Skeletal muscle cell (primary cell): ENCODE results near the gene SOX12.

Experiments used
- DNase-seq: peaks from one replicate; pipeline ENCODE4 v3.0.0-alpha.2; 2010; ENCODE audit warnings: low read depth
- H3K4me3 ChIP-seq: 2 replicates; pipeline ENCODE4 v1.5.1; 2011; ENCODE audit warnings: low read depth, mild to moderate bottlenecking, control low read depth, low read length, moderate library complexity

The SOX12 gene

DNA sequence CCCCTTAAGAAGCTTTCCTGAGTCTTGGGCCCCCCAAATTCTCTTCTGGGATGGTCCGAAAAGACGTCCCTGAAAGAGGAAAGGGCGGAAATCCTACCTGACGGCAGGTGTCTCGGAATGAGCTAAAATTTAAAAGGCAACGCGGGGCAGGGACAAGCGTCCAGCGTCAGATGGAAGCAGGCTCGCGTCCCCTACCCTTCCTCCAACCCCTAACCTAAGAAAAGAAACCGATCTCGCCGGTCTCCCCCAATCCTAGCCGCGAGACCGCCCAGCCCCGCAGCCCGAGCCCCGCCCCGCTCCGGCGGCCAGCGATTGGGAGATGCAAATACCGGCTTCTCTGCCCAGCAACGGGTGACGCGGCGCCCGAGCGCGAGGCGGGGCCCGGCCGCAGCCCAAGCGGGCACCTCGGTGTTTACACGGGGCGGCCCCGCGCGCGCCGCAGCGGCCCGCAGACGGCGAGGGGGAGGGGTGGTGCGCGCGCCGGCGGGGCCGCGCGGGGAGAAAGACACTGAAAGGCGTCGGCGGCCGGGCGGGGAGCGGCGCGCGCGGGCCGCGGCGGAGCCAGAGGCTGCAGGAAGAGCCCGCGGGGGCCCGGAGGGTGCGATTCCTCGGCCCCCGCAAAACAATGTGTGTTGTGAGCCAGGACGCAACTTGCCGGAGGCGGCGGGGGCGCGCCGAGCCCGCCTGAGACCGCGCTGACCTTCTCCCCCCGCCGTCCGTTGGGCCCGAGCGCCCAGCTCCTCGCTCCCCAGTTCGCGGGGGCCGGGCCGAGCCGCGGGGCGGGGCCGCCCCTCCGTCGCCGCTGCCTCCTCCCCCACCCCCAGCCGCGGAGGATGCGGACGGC lies at the start of gene SOX12:
SOX12 (plus strand) TSS at position 508 of the 844 bp plus-strand sequence. CDS start 373 bp downstream, outside the sequence.
- peak; percentile 77 for DNase-seq
- H3K4me3 ChIP-seq, result peak within 1 kb of the TSS; percentile 87

GRCh38 chr20:275791-276190 lies 49.6 kb upstream of the SOX12 start:
- DNase-seq, result no peak
- no peak overlapping the region for H3K4me3 ChIP-seq

GRCh38 chr20:276620-277495 lies 48.5 kb upstream of the SOX12 start:
- DNase-seq, result no peak
- H3K4me3 ChIP-seq, result no peak overlapping the region

DNA sequence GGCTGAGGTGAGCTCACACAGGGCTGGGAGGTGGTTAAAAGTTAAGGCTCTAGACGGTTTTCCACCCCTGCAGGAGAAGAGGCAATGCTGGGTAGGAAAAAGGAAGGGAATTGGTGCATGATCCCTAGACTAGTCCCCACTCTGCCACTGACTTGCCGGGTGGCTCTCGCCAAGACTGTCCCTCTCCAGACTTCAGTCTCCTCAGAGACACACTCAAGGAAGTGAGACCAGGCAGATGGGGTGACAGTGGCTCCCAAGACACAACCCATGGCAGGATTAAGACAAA lies 47.9 kb upstream of the SOX12 start:
- DNase-seq, result no peak
- no peak overlapping the region for H3K4me3 ChIP-seq

- no peak for DNase-seq
- H3K4me3 ChIP-seq, result no peak overlapping the region
Observed at GRCh38 chr20:278181-278580, 47.2 kb upstream of the SOX12 start.

DNA sequence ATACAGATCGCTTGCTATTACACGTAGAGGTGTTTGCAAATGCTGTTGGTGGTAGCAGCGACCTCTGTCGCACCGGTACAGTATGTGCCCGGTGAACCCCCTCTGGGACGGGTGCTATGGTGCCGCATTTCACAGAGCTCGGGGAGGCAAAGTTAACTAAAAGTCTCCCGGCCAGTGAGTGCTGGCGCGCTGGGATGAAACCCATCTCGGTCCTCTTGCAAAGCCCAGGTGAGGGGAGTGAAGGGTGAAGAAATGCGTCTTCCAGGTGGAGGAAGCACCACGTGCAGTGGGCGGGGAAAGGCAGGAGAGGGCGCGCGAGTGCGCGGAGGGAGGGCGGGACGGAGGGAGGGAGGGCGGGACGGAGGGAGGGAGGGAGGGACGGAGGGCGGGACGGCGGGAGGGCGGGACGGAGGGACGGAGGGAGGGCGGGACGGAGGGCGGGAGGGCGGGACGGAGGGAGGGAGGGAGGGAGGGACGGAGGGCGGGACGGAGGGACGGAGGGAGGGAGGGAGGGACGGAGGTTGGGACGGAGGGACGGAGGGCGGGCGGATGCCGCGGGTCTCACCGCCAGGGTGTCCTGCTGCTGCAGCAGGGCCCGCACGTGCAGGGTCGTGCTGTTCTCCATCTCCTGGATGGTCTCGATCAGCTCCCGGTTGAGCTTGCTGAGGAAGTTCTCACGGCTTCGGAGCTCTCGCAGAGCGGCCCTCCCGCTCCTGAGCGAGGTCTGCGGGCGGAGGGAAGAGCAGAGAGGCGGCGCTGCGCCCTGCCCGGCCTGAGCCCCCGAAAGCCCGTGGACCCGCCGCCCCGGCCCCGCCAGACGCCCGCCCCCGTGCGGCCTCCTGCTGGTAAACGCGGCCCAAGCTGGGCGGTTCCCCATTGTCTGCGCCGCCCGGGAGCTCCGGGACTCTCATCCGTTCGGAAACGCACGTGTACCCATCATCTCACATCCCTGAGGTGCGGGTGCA lies 46.5 kb upstream of the SOX12 start:
- no peak for DNase-seq
- H3K4me3 ChIP-seq, result no peak overlapping the region

DNA sequence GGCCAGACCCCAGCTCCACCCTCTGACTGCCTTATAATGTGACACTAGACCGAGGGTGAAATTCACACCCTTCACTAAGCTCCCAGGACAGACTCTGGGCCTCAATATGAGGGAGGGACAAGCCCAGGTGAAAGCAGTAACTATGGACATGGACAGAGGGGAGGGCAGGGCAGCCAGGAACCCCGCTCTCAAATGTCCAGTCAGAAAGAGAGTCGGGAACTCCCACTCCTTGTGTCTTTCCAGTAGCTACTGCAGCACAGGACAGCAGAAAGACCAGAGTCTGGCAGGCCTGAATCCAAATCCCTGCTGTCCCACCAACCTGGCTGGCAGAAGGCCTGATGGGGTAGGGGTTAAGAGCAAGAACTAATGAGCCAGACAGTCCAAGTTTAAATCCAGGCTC lies 41.2 kb upstream of the SOX12 start:
- H3K4me3 ChIP-seq, result no peak overlapping the region
- DNase-seq, result no peak

DNA sequence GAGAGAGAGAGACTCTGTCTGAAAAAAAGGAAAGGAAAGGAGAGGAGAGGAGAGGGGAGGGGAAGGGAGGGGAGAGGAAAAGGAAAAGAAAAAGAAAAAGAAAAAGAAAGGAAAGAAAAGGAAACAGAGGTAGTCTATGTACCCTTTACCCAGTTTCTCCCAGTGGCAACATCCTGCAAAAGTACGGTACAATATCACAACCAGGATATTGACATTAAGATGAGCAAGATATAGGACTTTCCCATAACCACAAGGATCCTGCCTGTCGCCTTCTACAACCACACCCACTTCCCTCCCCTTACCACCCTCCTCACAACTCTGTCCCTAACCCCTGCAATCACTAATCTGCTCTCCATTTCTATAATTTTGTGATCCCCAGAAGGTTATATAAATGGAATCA lies 38.8 kb upstream of the SOX12 start:
- no peak overlapping the region for H3K4me3 ChIP-seq
- no peak for DNase-seq

DNA sequence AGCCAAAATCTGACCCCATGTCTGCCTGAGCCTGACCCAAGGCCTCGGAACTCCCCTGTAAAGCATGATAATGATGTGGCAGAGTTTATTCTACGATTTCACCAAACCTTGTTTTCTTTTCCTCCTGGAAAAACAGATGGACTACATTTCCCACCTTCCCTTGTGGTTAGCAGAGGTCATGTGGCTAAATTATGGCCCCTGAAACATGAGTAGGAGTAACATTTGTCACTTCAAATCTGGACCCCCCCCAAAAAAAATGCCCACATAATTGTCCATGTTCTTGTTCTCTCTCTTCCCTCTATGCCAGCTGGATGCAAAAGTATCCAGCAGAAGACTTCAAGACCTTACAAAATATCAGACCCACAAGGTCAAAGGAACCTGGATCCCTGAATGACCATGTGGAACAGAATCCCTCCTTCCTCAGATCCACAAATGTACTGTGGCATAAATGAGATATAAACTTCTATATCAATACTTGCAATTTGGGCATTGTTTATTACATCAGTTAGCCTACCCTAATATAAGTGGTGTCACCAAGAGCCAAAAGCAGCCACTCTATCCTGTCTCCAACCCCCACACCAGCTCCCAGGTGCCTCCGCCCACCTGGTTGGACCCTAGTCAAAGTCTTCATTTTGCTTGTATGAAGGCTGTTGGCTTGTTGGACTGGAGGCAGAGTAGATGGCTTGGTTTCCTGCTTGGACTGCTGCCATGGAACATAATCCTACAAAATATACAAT lies 36.2 kb upstream of the SOX12 start:
- H3K4me3 ChIP-seq, result peak overlapping the region; percentile 87

DNA sequence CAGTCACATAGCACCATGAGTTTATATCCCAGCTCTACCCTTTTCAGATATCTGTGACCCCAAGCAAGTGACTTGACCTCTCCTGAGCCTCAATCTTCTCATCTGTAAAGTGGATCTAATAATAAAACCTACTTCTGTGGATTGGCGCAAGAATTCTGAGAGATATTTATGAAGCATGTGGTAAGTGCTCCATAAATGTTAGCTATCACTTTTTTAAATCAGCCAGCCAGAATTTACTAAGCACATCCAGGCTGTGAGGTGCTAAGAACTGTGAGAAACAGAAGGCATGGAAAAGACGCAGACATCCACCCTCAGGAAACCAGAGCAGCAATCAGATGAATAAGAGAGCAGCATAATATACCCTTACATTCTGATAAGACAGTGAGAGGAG lies 35.7 kb upstream of the SOX12 start:
- peak overlapping the region; percentile 87 for H3K4me3 ChIP-seq
- DNase-seq, result no peak

More for the DNA sequence above, 36.2 kb upstream of the SOX12 start:
- no peak for DNase-seq

- peak within 1 kb of the TSS; percentile 87 for H3K4me3 ChIP-seq
- peak; percentile 74 for DNase-seq
Observed at GRCh38 chr20:290084-290831, 35.1 kb upstream of the SOX12 start, which contains the start of gene C20orf96. TSS of gene C20orf96 (minus strand) at chr20:290750. CDS start at chr20:290610, 140 bp downstream.

DNA sequence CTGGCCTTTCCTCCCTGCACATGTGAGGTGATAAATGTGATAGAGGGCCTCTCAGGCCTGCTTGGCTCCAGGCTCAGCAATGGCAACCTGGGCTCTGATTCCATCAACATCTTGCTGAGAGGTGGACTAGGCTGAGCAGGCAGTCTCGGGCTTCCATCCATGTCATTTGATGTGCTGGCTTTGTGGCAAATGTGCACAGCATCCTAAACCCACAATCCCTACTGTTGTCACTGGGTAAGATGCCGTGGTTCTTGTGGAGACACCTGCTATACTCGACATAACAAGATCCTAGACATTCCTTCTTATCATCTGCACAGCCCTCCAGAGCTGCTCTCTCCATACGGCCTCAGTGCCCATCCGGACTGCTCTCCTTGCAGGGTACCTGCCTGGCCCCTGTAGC lies 30.8 kb upstream of the SOX12 start:
- DNase-seq, result no peak
- no peak overlapping the region for H3K4me3 ChIP-seq

DNA sequence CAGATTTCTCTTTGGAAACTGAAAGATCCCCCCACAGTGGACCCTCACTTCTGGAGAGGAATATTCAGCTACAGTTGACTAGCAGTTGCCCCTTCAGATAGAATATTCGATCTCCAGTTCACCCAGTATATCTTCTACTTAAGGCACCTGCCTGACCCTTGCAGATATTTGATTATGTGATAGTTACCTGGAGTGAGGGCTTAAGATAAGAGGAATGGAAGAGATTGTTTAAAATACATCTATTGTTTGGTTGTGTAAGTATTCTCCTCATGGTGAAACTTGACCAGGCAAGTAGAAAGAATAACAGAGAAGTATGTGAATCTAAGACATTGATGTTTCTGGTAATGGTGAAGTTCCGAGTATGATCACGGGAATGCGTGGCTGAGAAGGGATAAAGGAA lies 29.5 kb upstream of the SOX12 start:
- no peak overlapping the region for H3K4me3 ChIP-seq
- DNase-seq, result no peak

DNA sequence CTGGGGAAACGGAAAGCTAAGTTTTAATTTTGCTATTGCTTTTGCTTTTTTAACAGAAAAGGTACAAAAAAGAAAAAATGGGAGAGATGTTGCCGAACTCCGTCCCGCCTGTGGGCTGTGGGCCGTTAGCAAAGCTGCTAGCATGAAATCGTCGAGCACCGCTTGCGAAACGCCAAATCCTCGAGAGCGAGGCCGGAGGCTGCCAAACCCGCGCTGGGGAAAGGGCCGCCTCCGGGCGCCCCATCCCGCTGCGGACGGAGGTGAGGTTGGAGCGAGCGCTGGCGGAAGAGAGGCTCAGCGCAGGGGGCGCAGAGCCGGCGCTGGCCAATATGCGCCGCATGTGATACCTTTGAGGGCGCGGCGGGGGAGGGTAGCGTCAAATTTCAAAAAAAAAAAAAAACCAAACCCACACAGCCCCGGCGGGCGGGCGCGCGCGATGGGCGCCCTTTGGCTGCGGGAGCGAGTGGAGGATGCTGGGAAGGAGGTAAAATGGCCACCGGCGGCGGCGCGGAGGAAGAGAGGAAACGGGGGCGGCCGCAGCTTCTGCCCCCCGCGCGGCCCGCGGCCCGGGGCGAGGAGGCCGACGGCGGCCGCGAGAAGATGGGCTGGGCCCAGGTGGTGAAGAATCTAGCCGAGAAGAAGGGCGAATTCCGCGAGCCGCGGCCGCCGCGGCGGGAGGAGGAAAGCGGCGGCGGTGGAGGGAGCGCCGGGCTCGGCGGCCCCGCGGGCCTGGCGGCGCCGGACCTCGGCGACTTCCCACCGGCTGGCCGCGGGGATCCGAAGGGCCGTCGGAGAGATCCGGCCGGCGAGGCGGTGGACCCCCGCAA lies 28.0 kb upstream of the SOX12 start, which contains the start of gene ZCCHC3:
ZCCHC3 (plus strand) TSS at position 473 of the 827 bp plus-strand sequence; CDS start at position 490, 17 bp downstream.
- DNase-seq, result peak; percentile 90
- H3K4me3 ChIP-seq, result peak within 1 kb of the TSS; percentile 93

- DNase-seq, result no peak
Observed at GRCh38 chr20:297925-298775, 27.2 kb upstream of the SOX12 start.

DNA sequence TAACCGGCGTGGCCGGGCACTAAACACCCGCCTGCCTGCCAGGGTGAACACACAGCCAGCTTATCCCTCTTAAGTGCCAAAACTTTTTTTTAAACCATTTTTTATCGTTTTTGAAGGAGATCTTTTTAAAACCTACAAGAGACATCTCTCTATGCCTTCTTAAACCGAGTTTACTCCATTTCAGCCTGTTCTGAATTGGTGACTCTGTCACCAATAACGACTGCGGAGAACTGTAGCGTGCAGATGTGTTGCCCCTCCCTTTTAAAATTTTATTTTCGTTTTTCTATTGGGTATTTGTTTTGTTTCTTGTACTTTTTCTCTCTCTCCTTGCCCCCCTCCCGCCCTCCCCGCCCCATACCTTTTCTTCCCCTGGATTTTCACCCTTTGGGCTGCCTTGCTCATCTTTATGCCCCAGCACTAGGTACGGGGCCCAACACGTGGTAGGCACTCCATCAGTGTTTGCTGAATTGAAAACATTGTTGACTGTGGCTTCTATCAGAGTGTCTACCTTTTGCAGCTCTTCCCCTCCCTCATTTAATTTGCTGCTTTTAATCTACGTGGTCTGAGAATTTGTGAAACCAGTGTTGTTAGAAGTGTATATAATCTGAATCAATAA lies 26.5 kb upstream of the SOX12 start:
- DNase-seq, result no peak
- H3K4me3 ChIP-seq, result peak overlapping the region; percentile 93

More at GRCh38 chr20:297925-298775, 27.2 kb upstream of the SOX12 start:
- peak overlapping the region; percentile 93 for H3K4me3 ChIP-seq
